Astrocyte (in vitro differentiated cells and primary cell): ENCODE data around the gene C1orf50. TPM values are rescaled to one million over a fixed set of nuclear protein-coding genes. Genes with fewer than 3 reads are reported as not detected.

Source experiments
- DNase-seq: peaks from one replicate; pipeline ENCODE4 v3.0.0-alpha.2; 2010; ENCODE audit warnings: low read depth
- FAIRE-seq: peaks from 2 replicates; lab custom pipeline; 2011; peaks lifted over from hg19 to GRCh38; lab: Jason Lieb, UNC
- H2AFZ ChIP-seq: 2 replicates; pipeline ENCODE4 v1.6.0; 2012; ENCODE audit warnings: low read depth, low read length, inconsistent platforms
- H3K27ac ChIP-seq: 2 replicates; pipeline ENCODE4 v1.5.1; 2011; ENCODE audit warnings: low read depth, low read length, inconsistent platforms
- H3K27me3 ChIP-seq: 2 replicates; pipeline ENCODE4 v1.6.0; 2011; ENCODE audit warnings: low read length, inconsistent platforms; ENCODE audit not compliant: insufficient read depth
- H3K36me3 ChIP-seq: 2 replicates; pipeline ENCODE4 v1.5.1; 2011; ENCODE audit warnings: low read length, inconsistent platforms; ENCODE audit not compliant: insufficient read depth
- H3K4me1 ChIP-seq: 2 replicates; pipeline ENCODE4 v1.5.1; 2011; ENCODE audit warnings: low read length, inconsistent platforms; ENCODE audit not compliant: insufficient read depth
- H3K4me2 ChIP-seq: 2 replicates; pipeline ENCODE4 v1.6.0; 2012; ENCODE audit warnings: low read length, inconsistent platforms
- H3K4me3 ChIP-seq: 2 replicates; pipeline ENCODE4 v1.5.1; 2011; ENCODE audit warnings: low read depth, mild to moderate bottlenecking, low read length, inconsistent platforms; ENCODE audit not compliant: insufficient read depth
- H3K79me2 ChIP-seq: 2 replicates; pipeline ENCODE4 v1.6.0; 2012; ENCODE audit warnings: mild to moderate bottlenecking, low read length, inconsistent platforms; ENCODE audit not compliant: insufficient read depth
- H3K9ac ChIP-seq: 2 replicates; pipeline ENCODE4 v1.6.0; 2012; ENCODE audit warnings: mild to moderate bottlenecking, low read length, inconsistent platforms
- H3K9me3 ChIP-seq: 2 replicates; pipeline ENCODE4 v1.5.1; 2012; ENCODE audit warnings: low read depth, mild to moderate bottlenecking, low read length, inconsistent platforms; ENCODE audit not compliant: insufficient read depth
- H4K20me1 ChIP-seq: 2 replicates; pipeline ENCODE4 v1.6.0; 2012; ENCODE audit warnings: low read length, inconsistent platforms; ENCODE audit not compliant: insufficient read depth
- H3K27ac Mint-ChIP-seq: one replicate; pipeline ENCODE4 v1.8.0; 2021; ENCODE audit warnings: mild to moderate bottlenecking, mixed read lengths; ENCODE audit not compliant: unreplicated experiment
- H3K27me3 Mint-ChIP-seq: one replicate; pipeline ENCODE4 v1.8.0; 2021; ENCODE audit warnings: low read depth, mixed read lengths; ENCODE audit not compliant: unreplicated experiment
- H3K36me3 Mint-ChIP-seq: one replicate; pipeline ENCODE4 v1.8.0; 2021; ENCODE audit warnings: low read depth, mixed read lengths; ENCODE audit not compliant: unreplicated experiment
- H3K4me1 Mint-ChIP-seq: one replicate; pipeline ENCODE4 v1.8.0; 2021; ENCODE audit warnings: low read depth, mixed read lengths; ENCODE audit not compliant: unreplicated experiment
- H3K4me3 Mint-ChIP-seq: one replicate; pipeline ENCODE4 v1.8.0; 2021; ENCODE audit warnings: mild to moderate bottlenecking, moderate library complexity, mixed read lengths; ENCODE audit not compliant: unreplicated experiment
- H3K9me3 Mint-ChIP-seq: one replicate; pipeline ENCODE4 v1.8.0; 2021; ENCODE audit warnings: mild to moderate bottlenecking, mixed read lengths; ENCODE audit not compliant: unreplicated experiment
- EZH2 ChIP-seq: IDR thresholded peaks from 2 replicates; pipeline ENCODE4 v1.6.1; 2012; ENCODE audit warnings: mild to moderate bottlenecking, low read length, inconsistent platforms; ENCODE audit not compliant: insufficient read depth
- total RNA-seq: library from RNA; stranded (reverse); gene quantifications from 2 replicates; pipeline ENCODE4 v1.2.1, GENCODE V29; 2021
- TF ChIP-seq, protein P1 (sequence below): IDR thresholded peaks from 2 replicates; pipeline ENCODE4 v1.5.1; 2011; ENCODE audit warnings: low read depth, mild to moderate bottlenecking, inconsistent platforms, low read length, moderate library complexity; ENCODE audit not compliant: insufficient read depth

C1orf50 gene
- total RNA-seq, 1 donor from 2014 or later, result 9.5 TPM

- no peaks in the 10 kb centered on the region for H3K27me3 ChIP-seq
- H3K9ac ChIP-seq, result peak overlapping the region; percentile 54
- Mint-ChIP-seq H3K27ac (no peak overlapping the region), H3K4me1 (no peaks in the 10 kb centered on the region), H3K9me3 (peaks cover 4% of the 10 kb centered on the region), H3K36me3 (peaks cover 27% of the 10 kb centered on the region), H3K4me3 (no peak overlapping the region), H3K27me3 (peaks cover 3% of the 10 kb centered on the region)
- FAIRE-seq (no peak), DNase-seq (no peak)
- H3K4me1 ChIP-seq, result peaks cover 9% of the 10 kb centered on the region
- no peaks in the 10 kb centered on the region for H3K36me3 ChIP-seq
- H2AFZ ChIP-seq, result peak overlapping the region; percentile 86
- H3K4me3 ChIP-seq, result no peak overlapping the region
- peaks cover 4% of the 10 kb centered on the region for H4K20me1 ChIP-seq
- H3K27ac ChIP-seq, result no peak overlapping the region
- H3K4me2 ChIP-seq, result peak overlapping the region; percentile 86
- H3K9me3 ChIP-seq, result no peaks in the 10 kb centered on the region
- no peaks in the 10 kb centered on the region for H3K79me2 ChIP-seq
- TF ChIP-seq, protein P1, sequence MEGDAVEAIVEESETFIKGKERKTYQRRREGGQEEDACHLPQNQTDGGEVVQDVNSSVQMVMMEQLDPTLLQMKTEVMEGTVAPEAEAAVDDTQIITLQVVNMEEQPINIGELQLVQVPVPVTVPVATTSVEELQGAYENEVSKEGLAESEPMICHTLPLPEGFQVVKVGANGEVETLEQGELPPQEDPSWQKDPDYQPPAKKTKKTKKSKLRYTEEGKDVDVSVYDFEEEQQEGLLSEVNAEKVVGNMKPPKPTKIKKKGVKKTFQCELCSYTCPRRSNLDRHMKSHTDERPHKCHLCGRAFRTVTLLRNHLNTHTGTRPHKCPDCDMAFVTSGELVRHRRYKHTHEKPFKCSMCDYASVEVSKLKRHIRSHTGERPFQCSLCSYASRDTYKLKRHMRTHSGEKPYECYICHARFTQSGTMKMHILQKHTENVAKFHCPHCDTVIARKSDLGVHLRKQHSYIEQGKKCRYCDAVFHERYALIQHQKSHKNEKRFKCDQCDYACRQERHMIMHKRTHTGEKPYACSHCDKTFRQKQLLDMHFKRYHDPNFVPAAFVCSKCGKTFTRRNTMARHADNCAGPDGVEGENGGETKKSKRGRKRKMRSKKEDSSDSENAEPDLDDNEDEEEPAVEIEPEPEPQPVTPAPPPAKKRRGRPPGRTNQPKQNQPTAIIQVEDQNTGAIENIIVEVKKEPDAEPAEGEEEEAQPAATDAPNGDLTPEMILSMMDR, result no peak
- no peak for TF ChIP-seq EZH2
Measured at GRCh38 chr1:42784547-42784945, 17.5 kb downstream of the C1orf50 start.

GRCh38 chr1:42784946-42785693 is 18.1 kb downstream of the C1orf50 start, which contains the start of gene TMEM269:
TSS of gene TMEM269 (plus strand) at chr1:42784991. CDS start at chr1:42789894, 4,903 bp downstream.
- FAIRE-seq (no peak), DNase-seq (no peak)
- Histone ChIP-seq H3K4me2 (peak within 1 kb of the TSS; percentile 86), H3K27me3 (no peaks in the 10 kb centered on the region), H3K4me3 (peak within 1 kb of the TSS; percentile 57), H3K4me1 (peaks cover 9% of the 10 kb centered on the region), H3K36me3 (no peaks in the 10 kb centered on the region), H2AFZ (peak within 1 kb of the TSS; percentile 86), H4K20me1 (peaks cover 4% of the 10 kb centered on the region), H3K9me3 (no peaks in the 10 kb centered on the region), H3K79me2 (no peaks in the 10 kb centered on the region), H3K27ac (no peak within 1 kb of the TSS), H3K9ac (peak within 1 kb of the TSS; percentile 54)
- no peak for TF ChIP-seq EZH2
- peak within 1 kb of the TSS; percentile 2 for H3K27ac Mint-ChIP-seq
- H3K4me1 Mint-ChIP-seq, result no peaks in the 10 kb centered on the region
- peaks cover 25% of the 10 kb centered on the region for H3K36me3 Mint-ChIP-seq
- H3K4me3 Mint-ChIP-seq, result no peak within 1 kb of the TSS
- H3K9me3 Mint-ChIP-seq, result peaks cover 4% of the 10 kb centered on the region
- H3K27me3 Mint-ChIP-seq, result peaks cover 3% of the 10 kb centered on the region

DNA sequence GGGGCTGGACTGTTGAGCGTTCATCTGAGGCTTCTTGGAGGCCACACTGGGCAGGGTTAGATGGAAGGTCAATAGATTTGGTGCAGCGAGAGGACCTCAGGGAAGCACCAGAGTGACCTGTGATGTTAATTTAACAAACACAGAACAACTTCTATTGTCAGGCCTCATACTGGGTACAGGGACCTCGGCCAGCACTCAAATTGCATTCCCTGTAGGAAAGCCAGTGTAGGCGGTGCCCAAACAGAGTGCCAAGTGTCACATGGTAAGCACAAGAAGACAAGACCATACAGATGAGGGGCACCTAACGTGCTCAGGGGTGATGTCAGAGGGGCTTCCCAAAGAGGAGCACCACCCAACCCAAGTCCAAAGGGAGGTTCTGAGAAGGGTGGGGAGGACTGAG is 19.0 kb downstream of the C1orf50 start:
- Histone ChIP-seq H4K20me1 (peaks cover 4% of the 10 kb centered on the region), H3K27me3 (no peaks in the 10 kb centered on the region), H3K4me3 (no peak overlapping the region), H3K36me3 (no peaks in the 10 kb centered on the region), H3K79me2 (no peaks in the 10 kb centered on the region), H2AFZ (no peak overlapping the region), H3K9me3 (no peaks in the 10 kb centered on the region), H3K4me2 (no peak overlapping the region), H3K4me1 (peaks cover 9% of the 10 kb centered on the region), H3K9ac (no peak overlapping the region), H3K27ac (no peak overlapping the region)
- H3K4me1 Mint-ChIP-seq, result no peaks in the 10 kb centered on the region
- peaks cover 4% of the 10 kb centered on the region for H3K9me3 Mint-ChIP-seq
- H3K27me3 Mint-ChIP-seq, result peaks cover 3% of the 10 kb centered on the region
- no peak overlapping the region for H3K4me3 Mint-ChIP-seq
- TF ChIP-seq, protein P1, result no peak
- TF ChIP-seq EZH2, result no peak
- H3K27ac Mint-ChIP-seq, result no peak overlapping the region
- FAIRE-seq (no peak), DNase-seq (no peak)
- peaks cover 18% of the 10 kb centered on the region for H3K36me3 Mint-ChIP-seq
